GM20000 (cell line): ENCODE results near the gene SLC35F3.
A peak's percentile ranks its signal among the peaks of the same experiment; 100 is the strongest.

ENCODE experiments used
- DNase-seq: peaks from one replicate; pipeline ENCODE4 v3.0.0; 2012; ENCODE audit warnings: low spot score
- CTCF ChIP-seq: IDR thresholded peaks from 2 replicates; pipeline ENCODE4 v1.5.1; 2012; ENCODE audit warnings: mild to moderate bottlenecking, control low read depth; ENCODE audit errors: extremely low read depth, missing control alignments

The SLC35F3 gene

DNA sequence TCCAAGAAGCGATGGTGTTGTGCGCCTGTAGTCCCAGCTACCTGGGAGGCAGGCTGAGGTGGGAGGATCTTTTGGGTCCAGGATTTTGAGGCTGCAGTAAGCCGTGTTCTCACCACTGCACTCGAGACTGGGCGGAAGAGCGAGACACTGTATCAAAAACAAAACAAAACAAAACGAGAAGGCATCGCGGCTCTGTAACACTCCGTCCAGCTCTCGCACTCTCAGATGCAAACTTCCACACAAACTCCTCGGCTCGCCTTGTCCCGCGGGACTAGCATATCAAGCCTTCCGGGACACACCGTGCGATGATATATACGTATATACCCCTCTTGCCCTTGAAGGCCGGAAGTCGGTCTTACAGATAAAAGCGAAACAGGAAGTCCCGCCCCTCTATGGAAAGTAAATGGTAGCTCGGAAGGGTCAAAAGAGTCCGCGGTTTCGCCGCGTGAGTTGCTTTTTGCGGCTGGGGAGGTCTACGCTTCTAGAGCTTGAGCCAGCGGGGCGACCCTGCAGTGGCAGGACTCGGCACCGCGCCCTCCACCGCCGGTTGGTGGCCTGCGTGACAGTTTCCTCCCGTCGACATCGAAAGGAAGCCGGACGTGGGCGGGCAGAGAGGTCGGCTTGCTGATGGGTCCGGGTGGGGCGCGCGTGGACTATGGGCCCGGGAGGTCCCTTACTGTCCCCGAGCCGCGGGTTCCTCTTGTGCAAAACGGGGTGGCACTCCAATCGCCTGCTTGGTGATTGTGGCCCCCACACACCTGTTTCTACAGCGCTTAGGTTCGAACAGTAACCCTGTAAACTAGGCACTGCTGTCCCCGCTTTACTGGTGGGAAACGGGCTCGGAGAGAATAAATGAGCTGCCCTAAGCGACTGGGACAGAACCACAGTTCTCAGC lies 468.8 kb downstream of the SLC35F3 start, which contains the start of gene COA6:
Gene COA6 (plus strand): TSS at position 393 of the 895 bp plus-strand sequence. CDS start 11 bp downstream, at position 404.
- DNase-seq = peak; percentile 86
- no peak for TF ChIP-seq CTCF

- TF ChIP-seq CTCF = no peak
- DNase-seq = no peak
Observed at GRCh38 chr1:234373959-234374254, 469.4 kb downstream of the SLC35F3 start.
